HG03039 (cell line): Measurements from ENCODE around the gene MTHFSD.

Experiments
- ATAC-seq: cut with Tn5 transposase; IDR thresholded peaks from one replicate; pipeline ENCODE4 v1.9.1; 2021; ENCODE audit warnings: mild to moderate bottlenecking, moderate library complexity; ENCODE audit not compliant: unreplicated experiment

MTHFSD gene

GRCh38 chr16:86492961-86493629 is 61.9 kb downstream of the MTHFSD start:
- no peak for ATAC-seq

DNA sequence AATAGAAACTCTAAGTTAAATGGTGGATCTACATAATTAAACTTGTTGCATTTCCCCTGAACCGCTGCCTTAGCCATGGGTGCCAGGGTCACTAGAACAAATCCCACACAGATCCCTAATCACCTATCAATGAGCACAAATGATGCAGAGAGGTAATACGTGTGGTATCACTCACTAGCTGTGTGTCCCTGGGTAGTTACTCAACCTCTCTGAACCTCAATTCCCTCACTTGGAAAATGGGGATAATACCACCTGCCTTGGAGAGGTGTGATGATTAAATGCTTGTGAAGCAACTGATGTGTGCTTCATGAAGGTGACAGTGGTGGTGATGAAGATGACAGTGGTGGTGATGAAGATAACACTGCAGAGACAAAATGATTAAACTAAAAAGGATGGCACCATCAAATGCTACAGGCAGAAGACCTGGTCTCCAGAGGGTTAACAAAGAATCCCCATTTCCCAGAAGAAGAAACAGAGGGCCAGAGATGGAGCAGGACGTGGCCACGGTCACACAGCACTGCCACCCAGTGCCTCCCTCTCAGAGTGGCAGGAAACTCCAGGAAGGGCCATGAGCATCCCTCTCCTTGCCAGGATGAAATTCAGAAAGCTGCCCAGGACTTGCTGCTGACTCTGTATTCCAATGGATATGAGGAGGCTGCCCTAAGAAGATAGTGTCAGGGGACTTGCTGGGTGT is 62.6 kb downstream of the MTHFSD start:
- no peak for ATAC-seq

- ATAC-seq = no peak
Measured at GRCh38 chr16:86491640-86492023, 63.4 kb downstream of the MTHFSD start.

DNA sequence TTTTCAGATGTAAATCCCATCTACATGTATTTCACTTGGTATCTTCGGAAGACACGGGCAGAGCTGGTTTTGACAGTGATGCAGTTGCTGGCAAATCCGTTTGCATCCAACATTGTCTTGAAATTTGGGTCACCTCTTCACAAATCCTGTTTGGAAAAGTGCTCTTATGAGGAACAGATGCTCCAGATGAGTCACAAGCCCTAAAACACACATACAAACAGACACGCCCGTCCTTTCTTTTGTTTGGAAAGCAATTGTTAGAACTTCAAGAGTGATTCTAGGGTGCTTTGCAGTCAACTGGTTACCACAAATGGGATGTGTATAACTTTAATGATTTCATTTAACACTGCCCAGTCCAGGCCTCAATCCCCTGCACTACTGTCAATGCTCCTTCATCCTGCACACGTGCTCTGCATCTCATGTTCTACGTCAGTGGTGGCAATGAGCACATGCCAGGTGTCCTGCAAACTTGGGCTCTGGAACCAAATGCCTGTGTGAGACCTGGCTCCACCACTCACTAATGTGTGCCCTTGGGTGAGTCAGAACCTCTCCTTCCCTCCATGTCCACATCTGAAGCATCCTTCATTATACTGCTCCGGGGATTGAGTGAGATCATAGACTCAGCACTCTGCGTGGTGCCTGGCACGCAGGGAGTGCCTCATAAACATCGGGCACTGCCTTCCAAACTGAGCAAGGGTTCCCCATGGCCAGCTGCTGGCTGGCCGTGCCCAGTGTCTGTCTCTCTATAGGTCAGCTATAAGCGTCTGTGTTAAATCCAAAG is 64.0 kb downstream of the MTHFSD start:
- no peak for ATAC-seq

- no peak for ATAC-seq
Measured at GRCh38 chr16:86485746-86486145, 69.3 kb downstream of the MTHFSD start.

- no peak for ATAC-seq
Measured at GRCh38 chr16:86484240-86484639, 70.8 kb downstream of the MTHFSD start.

DNA sequence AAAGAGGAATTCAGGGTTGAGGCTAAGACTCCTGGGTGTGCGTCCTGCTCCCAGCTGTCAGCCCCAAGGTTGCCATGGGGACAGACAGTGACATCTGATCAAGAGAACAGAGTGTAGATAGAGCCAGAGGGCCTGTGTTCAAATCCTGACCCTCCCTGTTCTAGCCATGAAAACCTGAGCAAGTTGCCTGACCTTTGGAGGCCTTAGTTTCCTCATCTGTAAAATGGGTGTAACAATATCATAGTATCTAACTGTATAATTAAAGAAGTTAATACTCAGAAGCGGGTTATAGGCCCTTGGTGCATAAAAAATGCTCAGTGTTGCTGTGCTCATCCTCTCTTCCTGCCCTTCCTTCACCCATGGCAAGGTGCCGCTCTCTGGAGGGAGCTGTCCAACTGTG is 73.4 kb downstream of the MTHFSD start:
- ATAC-seq = no peak

- ATAC-seq = no peak
Measured at GRCh38 chr16:86480444-86480843, 74.6 kb downstream of the MTHFSD start.
